ENCODE data around the gene NBPF11.
A peak's percentile ranks its signal among the peaks of the same experiment; 100 is the strongest.
"Not testable (repeated sequence)": the region's sequence is repeated elsewhere in the genome, so short reads cannot be mapped to it uniquely, and the experiment has no call there.

Gene NBPF11

GRCh38 chr1:148078090-148078489 is 74.0 kb downstream of the NBPF11 start:
- H3K9me3 ChIP-seq (ENCODE audit: control insufficient read depth in 1 of 2, low read length in 2 of 2); H3K4me1 ChIP-seq (ENCODE audit: control insufficient read depth in 1 of 2, insufficient read depth in 2 of 2, low read length in 2 of 2); H3K4me3 ChIP-seq (ENCODE audit: low read depth in 1 of 2, low read length in 2 of 2); H3K27ac ChIP-seq (ENCODE audit: low read length); H3K36me3 ChIP-seq (ENCODE audit: control insufficient read depth in 1 of 2, insufficient read depth in 2 of 2, low read length in 2 of 2); H3K27me3 ChIP-seq (ENCODE audit: low read depth, low read length): not testable (repeated sequence)

GRCh38 chr1:148077458-148077857 is 74.6 kb downstream of the NBPF11 start:
- not testable (repeated sequence) for H3K4me1 ChIP-seq (ENCODE audit: control insufficient read depth in 1 of 2, insufficient read depth in 2 of 2, low read length in 2 of 2); H3K27ac ChIP-seq (ENCODE audit: low read length); H3K27me3 ChIP-seq (ENCODE audit: low read depth, low read length); H3K36me3 ChIP-seq (ENCODE audit: control insufficient read depth in 1 of 2, insufficient read depth in 2 of 2, low read length in 2 of 2); H3K4me3 ChIP-seq (ENCODE audit: low read depth in 1 of 2, low read length in 2 of 2); H3K9me3 ChIP-seq (ENCODE audit: control insufficient read depth in 1 of 2, low read length in 2 of 2)

GRCh38 chr1:148073392-148073791 is 78.7 kb downstream of the NBPF11 start:
- not testable (repeated sequence) for H3K27me3 ChIP-seq (ENCODE audit: low read depth, low read length); H3K4me3 ChIP-seq (ENCODE audit: low read depth in 1 of 2, low read length in 2 of 2); H3K27ac ChIP-seq (ENCODE audit: low read length); H3K4me1 ChIP-seq (ENCODE audit: control insufficient read depth in 1 of 2, insufficient read depth in 2 of 2, low read length in 2 of 2); H3K9me3 ChIP-seq (ENCODE audit: control insufficient read depth in 1 of 2, low read length in 2 of 2); H3K36me3 ChIP-seq (ENCODE audit: control insufficient read depth in 1 of 2, insufficient read depth in 2 of 2, low read length in 2 of 2)

- H3K9me3 ChIP-seq (ENCODE audit: control insufficient read depth in 1 of 2, low read length in 2 of 2); H3K4me3 ChIP-seq (ENCODE audit: low read depth in 1 of 2, low read length in 2 of 2); H3K36me3 ChIP-seq (ENCODE audit: control insufficient read depth in 1 of 2, insufficient read depth in 2 of 2, low read length in 2 of 2); H3K27ac ChIP-seq (ENCODE audit: low read length); H3K4me1 ChIP-seq (ENCODE audit: control insufficient read depth in 1 of 2, insufficient read depth in 2 of 2, low read length in 2 of 2); H3K27me3 ChIP-seq (ENCODE audit: low read depth, low read length): not testable (repeated sequence)
These were observed 83.5 kb downstream of the NBPF11 start for GRCh38 chr1:148068606-148069005.

GRCh38 chr1:148068201-148068600 is 83.9 kb downstream of the NBPF11 start:
- H3K4me3 ChIP-seq (ENCODE audit: low read depth in 1 of 2, low read length in 2 of 2); H3K9me3 ChIP-seq (ENCODE audit: control insufficient read depth in 1 of 2, low read length in 2 of 2); H3K4me1 ChIP-seq (ENCODE audit: control insufficient read depth in 1 of 2, insufficient read depth in 2 of 2, low read length in 2 of 2); H3K36me3 ChIP-seq (ENCODE audit: control insufficient read depth in 1 of 2, insufficient read depth in 2 of 2, low read length in 2 of 2); H3K27me3 ChIP-seq (ENCODE audit: low read depth, low read length); H3K27ac ChIP-seq (ENCODE audit: low read length): not testable (repeated sequence)

- peak overlapping the region in 1 of 2 donors; percentile 44 for H3K4me3 ChIP-seq (ENCODE audit: low read depth in 1 of 2, low read length in 2 of 2)
- H3K9me3 ChIP-seq (ENCODE audit: control insufficient read depth in 1 of 2, low read length in 2 of 2); H3K36me3 ChIP-seq (ENCODE audit: control insufficient read depth in 1 of 2, insufficient read depth in 2 of 2, low read length in 2 of 2); H3K4me1 ChIP-seq (ENCODE audit: control insufficient read depth in 1 of 2, insufficient read depth in 2 of 2, low read length in 2 of 2); H3K27me3 ChIP-seq (ENCODE audit: low read depth, low read length); H3K27ac ChIP-seq (ENCODE audit: low read length): not testable (repeated sequence)
These were observed 91.8 kb downstream of the NBPF11 start for GRCh38 chr1:148060294-148060701.

GRCh38 chr1:148057384-148057783 is 94.7 kb downstream of the NBPF11 start:
- H3K9me3 ChIP-seq (ENCODE audit: control insufficient read depth in 1 of 2, low read length in 2 of 2); H3K36me3 ChIP-seq (ENCODE audit: control insufficient read depth in 1 of 2, insufficient read depth in 2 of 2, low read length in 2 of 2); H3K27me3 ChIP-seq (ENCODE audit: low read depth, low read length); H3K4me3 ChIP-seq (ENCODE audit: low read depth in 1 of 2, low read length in 2 of 2); H3K4me1 ChIP-seq (ENCODE audit: control insufficient read depth in 1 of 2, insufficient read depth in 2 of 2, low read length in 2 of 2); H3K27ac ChIP-seq (ENCODE audit: low read length): not testable (repeated sequence)

All from muscle layer of duodenum (tissue), 2 donors.